ENCODE measurements around the gene CCDC148.
"Not testable (repeated sequence)": the region's sequence is repeated elsewhere in the genome, so short reads cannot be mapped to it uniquely, and the experiment has no call there.

The CCDC148 gene

DNA sequence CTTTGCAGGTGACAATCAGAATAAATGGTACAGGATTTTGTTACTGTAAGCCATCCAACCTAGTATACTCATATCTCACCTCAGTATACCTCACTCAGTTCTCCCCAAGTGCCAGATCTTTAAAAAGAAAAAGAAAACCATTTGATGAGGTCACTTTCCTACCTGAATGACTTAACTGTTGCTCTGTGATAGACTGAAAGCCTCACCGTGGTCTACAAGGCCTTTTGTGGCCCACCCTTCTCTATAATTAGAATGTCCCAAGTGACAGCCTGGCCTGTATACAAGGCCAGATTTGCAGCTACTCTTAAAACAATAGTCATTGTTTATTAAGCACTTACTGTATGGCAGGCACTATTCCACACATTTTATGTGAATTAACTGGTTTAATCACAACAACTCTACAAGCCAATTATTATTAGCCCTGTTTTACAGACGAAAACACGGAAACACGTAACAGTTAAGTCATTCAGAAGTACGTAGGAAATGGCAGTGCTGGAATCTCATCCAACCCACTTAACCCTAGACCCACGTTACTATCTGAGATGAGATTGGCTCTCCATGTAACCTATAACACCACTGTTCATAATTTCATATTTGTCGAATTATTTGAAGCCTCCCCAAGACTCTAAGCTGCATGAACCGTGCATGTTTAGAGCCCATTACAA is 28.5 kb upstream of the CCDC148 start:
- no peak overlapping the region for H3K4me3 ChIP-seq (ENCODE audit: low read length)
- DNase-seq (ENCODE audit: low read depth): no peak
- TF ChIP-seq, protein P1, sequence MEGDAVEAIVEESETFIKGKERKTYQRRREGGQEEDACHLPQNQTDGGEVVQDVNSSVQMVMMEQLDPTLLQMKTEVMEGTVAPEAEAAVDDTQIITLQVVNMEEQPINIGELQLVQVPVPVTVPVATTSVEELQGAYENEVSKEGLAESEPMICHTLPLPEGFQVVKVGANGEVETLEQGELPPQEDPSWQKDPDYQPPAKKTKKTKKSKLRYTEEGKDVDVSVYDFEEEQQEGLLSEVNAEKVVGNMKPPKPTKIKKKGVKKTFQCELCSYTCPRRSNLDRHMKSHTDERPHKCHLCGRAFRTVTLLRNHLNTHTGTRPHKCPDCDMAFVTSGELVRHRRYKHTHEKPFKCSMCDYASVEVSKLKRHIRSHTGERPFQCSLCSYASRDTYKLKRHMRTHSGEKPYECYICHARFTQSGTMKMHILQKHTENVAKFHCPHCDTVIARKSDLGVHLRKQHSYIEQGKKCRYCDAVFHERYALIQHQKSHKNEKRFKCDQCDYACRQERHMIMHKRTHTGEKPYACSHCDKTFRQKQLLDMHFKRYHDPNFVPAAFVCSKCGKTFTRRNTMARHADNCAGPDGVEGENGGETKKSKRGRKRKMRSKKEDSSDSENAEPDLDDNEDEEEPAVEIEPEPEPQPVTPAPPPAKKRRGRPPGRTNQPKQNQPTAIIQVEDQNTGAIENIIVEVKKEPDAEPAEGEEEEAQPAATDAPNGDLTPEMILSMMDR (IDR thresholded peaks at IDR 0.05; ENCODE audit: insufficient read depth, low read depth, low read length, missing control alignments): no peak

DNA sequence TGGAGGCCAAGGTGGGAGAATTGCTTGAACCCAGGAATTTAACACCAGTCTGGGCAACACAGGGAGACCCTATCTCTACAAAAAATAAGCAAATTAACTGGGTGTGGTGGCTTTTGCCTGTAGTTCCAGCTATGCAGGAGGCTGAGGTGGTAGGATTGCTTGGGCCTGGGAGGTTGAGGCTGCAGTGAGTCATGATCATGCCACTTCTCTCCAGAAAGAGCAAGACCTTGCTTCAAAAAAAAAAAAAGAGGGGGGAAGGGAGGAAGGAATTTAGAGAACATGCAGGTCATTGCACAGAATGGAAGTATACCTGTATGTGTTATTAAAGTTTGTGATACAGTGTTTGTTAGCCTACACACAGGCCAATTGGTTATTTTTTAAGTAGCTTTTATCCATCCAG is 26.0 kb upstream of the CCDC148 start:
- TF ChIP-seq, protein P1 (IDR thresholded peaks at IDR 0.05; ENCODE audit: insufficient read depth, low read depth, low read length, missing control alignments): no peak
- peak; percentile 60 for DNase-seq (ENCODE audit: low read depth)

DNA sequence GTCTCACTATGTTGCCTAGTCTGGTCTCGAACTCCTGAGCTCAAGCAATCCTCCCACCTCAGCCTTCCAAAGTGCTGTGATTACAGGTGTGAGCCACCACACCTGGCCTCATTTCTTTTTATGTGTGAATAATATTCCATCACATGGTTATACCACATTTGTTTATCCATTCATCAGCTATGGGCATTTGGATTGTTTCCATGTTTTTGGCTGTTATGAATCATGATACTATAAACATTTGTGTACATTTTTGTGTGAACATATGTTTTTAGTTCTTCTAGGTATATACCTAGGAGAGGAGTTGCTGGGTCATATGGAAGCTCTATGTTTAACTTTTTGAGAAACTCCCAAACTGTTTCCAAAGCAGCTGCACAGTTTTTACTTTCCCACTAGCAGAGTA is 24.6 kb upstream of the CCDC148 start:
- TF ChIP-seq, protein P1 (IDR thresholded peaks at IDR 0.05; ENCODE audit: insufficient read depth, low read depth, low read length, missing control alignments): no peak
- no peak overlapping the region for H3K4me3 ChIP-seq (ENCODE audit: low read length)
- DNase-seq (ENCODE audit: low read depth): no peak

More for the DNA sequence above, 26.0 kb upstream of the CCDC148 start:
- no peak overlapping the region for H3K4me3 ChIP-seq (ENCODE audit: low read length)

DNA sequence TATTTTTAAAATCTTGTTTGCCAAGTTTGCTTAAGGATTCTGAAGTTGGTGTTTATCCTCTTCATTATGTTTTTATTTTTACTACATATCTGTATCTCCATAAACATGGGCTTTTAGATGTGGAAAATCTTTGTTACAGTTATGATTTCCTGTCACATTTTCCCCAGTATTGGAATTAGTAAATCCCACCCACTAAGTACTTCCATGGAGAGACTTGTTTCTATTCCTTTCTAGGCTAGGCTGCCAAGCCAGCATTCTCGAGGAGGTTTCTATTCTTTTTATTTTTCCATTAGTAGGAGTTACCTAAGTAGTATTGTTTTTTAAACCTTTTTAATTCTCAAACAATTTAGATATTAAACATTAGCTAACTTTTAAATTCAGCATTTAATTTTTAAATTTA is 22.3 kb upstream of the CCDC148 start:
- DNase-seq (ENCODE audit: low read depth): no peak
- no peak overlapping the region for H3K4me3 ChIP-seq (ENCODE audit: low read length)
- TF ChIP-seq, protein P1 (IDR thresholded peaks at IDR 0.05; ENCODE audit: insufficient read depth, low read depth, low read length, missing control alignments): no peak

DNA sequence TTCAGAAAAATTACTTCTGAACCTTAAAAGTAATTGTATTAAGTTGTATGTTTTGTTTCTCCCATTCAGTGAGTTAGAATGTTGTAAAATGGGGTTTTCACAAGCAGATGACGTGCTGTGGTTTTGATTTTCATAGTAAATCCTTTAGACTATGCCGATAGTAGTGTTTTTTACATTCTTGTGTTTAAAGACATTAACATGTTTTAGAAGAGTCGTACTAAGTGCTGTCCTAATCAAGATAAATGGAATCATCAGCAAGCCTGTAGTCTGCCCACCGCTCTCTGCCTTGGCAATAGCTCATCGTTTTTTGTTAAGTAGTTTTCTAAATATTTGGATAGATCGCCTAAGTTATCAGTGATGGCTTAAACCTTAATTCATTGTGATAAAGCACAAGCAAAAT is 21.7 kb upstream of the CCDC148 start:
- no peak for DNase-seq (ENCODE audit: low read depth)
- TF ChIP-seq, protein P1 (IDR thresholded peaks at IDR 0.05; ENCODE audit: insufficient read depth, low read depth, low read length, missing control alignments): no peak
- H3K4me3 ChIP-seq (ENCODE audit: low read length): no peak overlapping the region

DNA sequence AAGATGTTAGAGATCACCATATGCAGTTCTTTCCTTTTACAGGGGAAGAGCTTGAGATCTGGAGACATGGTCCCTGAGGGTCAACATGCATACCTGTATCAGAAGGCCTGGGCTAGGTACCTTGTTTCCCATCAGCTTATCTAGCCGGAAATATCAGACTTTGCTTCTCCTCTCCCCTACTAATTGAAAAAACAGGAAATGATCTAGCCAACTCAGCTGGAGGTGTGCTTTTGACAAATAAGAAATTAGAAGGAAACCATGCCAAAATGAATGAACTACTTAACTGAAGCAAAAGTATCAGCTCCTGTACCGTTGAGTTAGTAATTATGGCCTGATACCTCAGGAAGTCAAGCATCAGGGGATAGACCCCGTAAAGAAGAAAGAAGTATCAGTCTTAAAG is 20.6 kb upstream of the CCDC148 start:
- H3K4me3 ChIP-seq (ENCODE audit: low read length): no peak overlapping the region
- DNase-seq (ENCODE audit: low read depth): no peak
- TF ChIP-seq, protein P1 (IDR thresholded peaks at IDR 0.05; ENCODE audit: insufficient read depth, low read depth, low read length, missing control alignments): no peak

DNA sequence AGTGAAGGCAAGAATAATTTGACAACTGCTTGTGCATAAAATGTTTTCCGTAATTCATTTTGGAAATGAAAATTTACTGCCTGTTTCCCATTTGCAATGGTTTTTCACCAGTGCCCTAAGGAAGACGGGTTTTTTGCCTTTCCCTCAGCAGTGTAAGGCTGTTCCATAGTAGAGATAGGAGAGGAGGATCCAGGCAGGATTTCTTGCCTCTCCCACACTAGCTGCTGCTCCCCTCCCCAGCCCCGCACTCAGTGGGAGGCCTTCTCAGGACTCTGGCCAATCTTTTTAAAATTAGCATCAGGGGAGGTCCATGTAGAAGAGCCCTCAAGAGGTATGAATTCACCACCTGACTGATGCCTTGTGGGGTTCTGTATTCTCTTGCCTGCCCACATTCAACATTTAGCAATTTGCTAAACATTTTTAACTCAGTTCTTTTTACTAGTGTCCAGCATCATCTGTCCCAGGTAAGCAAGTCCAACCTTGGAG is 18.0 kb upstream of the CCDC148 start:
- H3K4me3 ChIP-seq (ENCODE audit: low read length); DNase-seq (ENCODE audit: low read depth): not testable (repeated sequence)

Measured in epithelial cell of esophagus (primary cell).